Caco-2 (cell line): Measurements from ENCODE around the gene UXS1. TPM values are rescaled to one million over a fixed set of nuclear protein-coding genes. Genes with fewer than 3 reads are reported as not detected.

ENCODE experiments used
- BruUV-seq: library from RNA; stranded (reverse); fragments of 400-500 nt; replicated peaks from 2 replicates; lab custom pipeline; 2021; lab: Mats Ljungman, UMichigan
- CTCF ChIA-PET: fragments of 300-600 bp; sonication (Branson Sonifier 250); formaldehyde crosslinking; loops from one replicate; lab custom pipeline; 2022; ENCODE audit warnings: antibody characterized with exemption; lab: Charles Lee
- POLR2A ChIA-PET: fragments of 300-600 bp; sonication (Branson Sonifier 250); formaldehyde crosslinking; loops from one replicate; lab custom pipeline; 2022; ENCODE audit warnings: antibody characterized with exemption; lab: Charles Lee
- DNase-seq, 2 experiments: peaks; one replicate each; pipeline versions ENCODE4 v3.0.0 to v3.0.0-alpha.2; 2020 to 2022
- H3K27me3 ChIP-seq: replicated peaks from 2 replicates; pipeline ENCODE4 v1.6.0; 2011; ENCODE audit warnings: low read length; ENCODE audit not compliant: control insufficient read depth, insufficient read depth
- H3K36me3 ChIP-seq: 2 replicates; pipeline ENCODE4 v1.5.1; 2011; ENCODE audit warnings: low read length; ENCODE audit not compliant: control insufficient read depth, insufficient read depth
- H3K4me1 ChIP-seq: fragments of 250-450 bp; sonication (Bioruptor Pico); 2 replicates; pipeline ENCODE4 v1.5.1; 2020; ENCODE audit warnings: mild to moderate bottlenecking
- H3K4me3 ChIP-seq: 2 replicates; pipeline ENCODE4 v1.5.1; 2011; ENCODE audit warnings: low read depth, mild to moderate bottlenecking, control low read depth, low read length
- H3K9me3 ChIP-seq: fragments of 250-450 bp; sonication (Bioruptor Pico); 2 replicates; pipeline ENCODE4 v1.5.1; 2020; ENCODE audit warnings: mild to moderate bottlenecking, moderate library complexity
- H3K27ac Mint-ChIP-seq: one replicate; pipeline ENCODE4 v1.8.0; 2022; ENCODE audit warnings: mixed read lengths; ENCODE audit not compliant: unreplicated experiment
- H3K27me3 Mint-ChIP-seq: one replicate; pipeline ENCODE4 v1.8.0; 2022; ENCODE audit warnings: mixed read lengths; ENCODE audit not compliant: insufficient read depth, unreplicated experiment
- H3K36me3 Mint-ChIP-seq: one replicate; pipeline ENCODE4 v1.8.0; 2022; ENCODE audit warnings: mild to moderate bottlenecking, mixed read lengths; ENCODE audit not compliant: insufficient read depth, unreplicated experiment
- H3K4me1 Mint-ChIP-seq: one replicate; pipeline ENCODE4 v1.8.0; 2022; ENCODE audit warnings: low read depth, mixed read lengths; ENCODE audit not compliant: unreplicated experiment
- H3K4me3 Mint-ChIP-seq: one replicate; pipeline ENCODE4 v1.8.0; 2022; ENCODE audit warnings: mild to moderate bottlenecking, moderate library complexity, mixed read lengths; ENCODE audit not compliant: unreplicated experiment
- H3K9me3 Mint-ChIP-seq: one replicate; pipeline ENCODE4 v1.8.0; 2022; ENCODE audit warnings: mixed read lengths; ENCODE audit not compliant: unreplicated experiment
- CTCF ChIP-seq, 2 experiments: fragments of 200-600 bp in 1 of 2; IDR thresholded peaks; 1 replicate in 1 of 2; 2 replicates in 1 of 2; pipeline versions ENCODE4 v1.5.1 to v1.8.0; 2011 to 2022; ENCODE audit warnings: antibody characterized with exemption in 1 of 2, control low read depth in 1 of 2, inconsistent platforms in 1 of 2, low read depth in 1 of 2, low read length in 1 of 2, mild to moderate bottlenecking in 1 of 2, moderate library complexity in 1 of 2; ENCODE audit not compliant: insufficient read depth in 1 of 2, severe bottlenecking in 1 of 2, unreplicated experiment in 1 of 2
- intact Hi-C: fragments of 100-400 bp; cut with micrococcal nuclease; formaldehyde crosslinking; loops from one replicate; pipeline ENCODE4 v1.10.0; 2022; ENCODE audit not compliant: unreplicated experiment
- total RNA-seq: library from RNA; stranded (reverse); gene quantifications from 2 replicates; pipeline ENCODE4 v1.2.3, GENCODE V29; 2022

UXS1 gene
- total RNA-seq, 1 experiment from 2014 or later, result 72.7 TPM

GRCh38 chr2:106054321-106054720 lies 139.8 kb downstream of the UXS1 start:
- intact Hi-C loops, result no loop called here
- BruUV-seq, result no TSS peak
- no peak overlapping the region for H3K27ac Mint-ChIP-seq
- H3K4me1 Mint-ChIP-seq, result peaks cover 6% of the 10 kb centered on the region
- no peak for TF ChIP-seq CTCF (IDR thresholded peaks at IDR 0.05; ENCODE audit: insufficient read depth in 1 of 2, low read depth in 1 of 2, low read length in 1 of 2, severe bottlenecking in 1 of 2, unreplicated experiment in 1 of 2)
- no peaks in the 10 kb centered on the region; the same call in 1 of the 2 replicates for H3K9me3 ChIP-seq
- DNase-seq, result no peak
- H3K27me3 Mint-ChIP-seq, result no peaks in the 10 kb centered on the region
- no peaks in the 10 kb centered on the region for H3K27me3 ChIP-seq
- no peak overlapping the region for H3K4me3 ChIP-seq
- ChIA-PET POLR2A (no interaction called here), CTCF (no interaction called here)
- H3K36me3 Mint-ChIP-seq, result no peaks in the 10 kb centered on the region
- no peak overlapping the region for H3K4me3 Mint-ChIP-seq
- no peaks in the 10 kb centered on the region for H3K9me3 Mint-ChIP-seq
- H3K36me3 ChIP-seq, result no peaks in the 10 kb centered on the region
- 0 out of 2 replicates have a peak, but pooled peaks cover 5% of the 10 kb centered on the region for H3K4me1 ChIP-seq

GRCh38 chr2:106053581-106053980 lies 140.5 kb downstream of the UXS1 start:
- no peak overlapping the region for H3K4me3 Mint-ChIP-seq
- DNase-seq, result no peak
- POLR2A ChIA-PET, result no interaction called here
- no peaks in the 10 kb centered on the region for H3K36me3 Mint-ChIP-seq
- no peaks in the 10 kb centered on the region for H3K27me3 Mint-ChIP-seq
- no peaks in the 10 kb centered on the region for H3K27me3 ChIP-seq
- peaks cover 6% of the 10 kb centered on the region for H3K4me1 Mint-ChIP-seq
- BruUV-seq, result no TSS peak
- TF ChIP-seq CTCF (IDR thresholded peaks at IDR 0.05; ENCODE audit: insufficient read depth in 1 of 2, low read depth in 1 of 2, low read length in 1 of 2, severe bottlenecking in 1 of 2, unreplicated experiment in 1 of 2), result no peak
- no peaks in the 10 kb centered on the region; the same call in 1 of the 2 replicates for H3K9me3 ChIP-seq
- intact Hi-C loops, result no loop called here
- H3K27ac Mint-ChIP-seq, result no peak overlapping the region
- H3K36me3 ChIP-seq, result no peaks in the 10 kb centered on the region
- H3K9me3 Mint-ChIP-seq, result no peaks in the 10 kb centered on the region
- CTCF ChIA-PET, result no interaction called here
- no peak overlapping the region for H3K4me3 ChIP-seq
- 0 out of 2 replicates have a peak, but pooled peaks cover 5% of the 10 kb centered on the region for H3K4me1 ChIP-seq

- POLR2A ChIA-PET, result no interaction called here
- BruUV-seq, result no TSS peak
- no peak overlapping the region for H3K27ac Mint-ChIP-seq
These were observed 141.0 kb downstream of the UXS1 start for GRCh38 chr2:106053116-106053515.

More at GRCh38 chr2:106053116-106053515, 141.0 kb downstream of the UXS1 start:
- Histone ChIP-seq H3K4me1 (0 out of 2 replicates have a peak, but pooled peaks cover 5% of the 10 kb centered on the region), H3K27me3 (no peaks in the 10 kb centered on the region), H3K4me3 (no peak overlapping the region), H3K36me3 (no peaks in the 10 kb centered on the region), H3K9me3 (no peaks in the 10 kb centered on the region; the same call in 1 of the 2 replicates)
- CTCF ChIA-PET, result no interaction called here
- H3K9me3 Mint-ChIP-seq, result no peaks in the 10 kb centered on the region
- H3K27me3 Mint-ChIP-seq, result no peaks in the 10 kb centered on the region
- no peak for TF ChIP-seq CTCF (IDR thresholded peaks at IDR 0.05; ENCODE audit: insufficient read depth in 1 of 2, low read depth in 1 of 2, low read length in 1 of 2, severe bottlenecking in 1 of 2, unreplicated experiment in 1 of 2)
- no peak for DNase-seq
- no peak overlapping the region for H3K4me3 Mint-ChIP-seq
- peaks cover 6% of the 10 kb centered on the region for H3K4me1 Mint-ChIP-seq
- intact Hi-C loops, result no loop called here
- H3K36me3 Mint-ChIP-seq, result no peaks in the 10 kb centered on the region
